OCI-LY7 (cell line): ENCODE measurements around the gene ARAP3. TPM values are rescaled to one million over a fixed set of nuclear protein-coding genes. Genes with fewer than 3 reads are reported as not detected.
A peak's percentile ranks its signal among the peaks of the same experiment; 100 is the strongest.

ENCODE experiments used
- BruUV-seq: library from RNA; stranded (reverse); fragments of 400-500 nt; replicated peaks from 2 replicates; lab custom pipeline; 2021; lab: Mats Ljungman, UMichigan
- CTCF ChIA-PET: fragments of 300-600 bp; sonication (Branson Sonifier 250); formaldehyde crosslinking; loops from one replicate; lab custom pipeline; 2022; ENCODE audit warnings: antibody characterized with exemption; ENCODE audit not compliant: unreplicated experiment; lab: Charles Lee
- POLR2A ChIA-PET: fragments of 300-600 bp; sonication (Branson Sonifier 250); formaldehyde crosslinking; loops from one replicate; lab custom pipeline; 2022; ENCODE audit warnings: antibody characterized with exemption; lab: Charles Lee
- DNase-seq: peaks from one replicate; pipeline ENCODE4 v3.0.0-alpha.2; 2015; ENCODE audit warnings: low spot score
- H2AFZ ChIP-seq: fragments of 200-600 bp; sonication (generic), shearing (Covaris generic); 2 replicates; pipeline ENCODE4 v1.6.1; 2014; ENCODE audit warnings: mild to moderate bottlenecking, antibody characterized with exemption, low read length, moderate library complexity
- H3K27ac ChIP-seq: fragments of 200-600 bp; sonication (generic); 2 replicates; pipeline ENCODE4 v1.5.1; 2014; ENCODE audit warnings: mixed run types, low read depth, mild to moderate bottlenecking, moderate library complexity, low read length, inconsistent platforms; ENCODE audit not compliant: poor library complexity, severe bottlenecking
- H3K36me3 ChIP-seq: fragments of 200-600 bp; sonication (generic); 2 replicates; pipeline ENCODE4 v1.6.1; 2014; ENCODE audit warnings: mild to moderate bottlenecking, antibody characterized with exemption, low read length, moderate library complexity, mixed read lengths; ENCODE audit not compliant: insufficient read depth
- H3K4me1 ChIP-seq: fragments of 200-600 bp; sonication (generic); 2 replicates; pipeline ENCODE4 v1.5.1; 2014; ENCODE audit warnings: mild to moderate bottlenecking, low read length; ENCODE audit not compliant: insufficient read depth, poor library complexity, severe bottlenecking
- H3K4me2 ChIP-seq: fragments of 200-600 bp; sonication (generic); 2 replicates; pipeline ENCODE4 v1.6.1; 2014; ENCODE audit warnings: mild to moderate bottlenecking, low read length
- H3K4me3 ChIP-seq: fragments of 200-600 bp; sonication (generic); 2 replicates; pipeline ENCODE4 v1.5.1; 2014; ENCODE audit warnings: mild to moderate bottlenecking, low read depth, low read length; ENCODE audit not compliant: poor library complexity, severe bottlenecking
- H3K79me2 ChIP-seq: fragments of 200-600 bp; sonication (generic); 2 replicates; pipeline ENCODE4 v1.6.1; 2016; ENCODE audit warnings: low read depth, mild to moderate bottlenecking, low read length, moderate library complexity, mixed read lengths; ENCODE audit not compliant: insufficient read depth
- H3K9me2 ChIP-seq: fragments of 200-600 bp; sonication (generic); 2 replicates; pipeline ENCODE4 v1.6.1; 2016; ENCODE audit warnings: mild to moderate bottlenecking, low read length, mixed read lengths; ENCODE audit not compliant: insufficient read depth
- H3K9me3 ChIP-seq: fragments of 200-600 bp; sonication (generic); 2 replicates; pipeline ENCODE4 v1.6.1; 2014; ENCODE audit warnings: mild to moderate bottlenecking, mixed run types, low read length, mixed read lengths
- H4K20me1 ChIP-seq: fragments of 200-600 bp; sonication (generic); 2 replicates; pipeline ENCODE4 v1.6.1; 2014; ENCODE audit warnings: mild to moderate bottlenecking, antibody characterized with exemption, low read length, moderate library complexity, mixed read lengths; ENCODE audit not compliant: insufficient read depth
- CTCF ChIP-seq: fragments of 200-600 bp; sonication (generic); conservative IDR thresholded peaks from 2 replicates; pipeline ENCODE4 v1.5.1; 2014; ENCODE audit warnings: mild to moderate bottlenecking, antibody characterized with exemption, low read length, moderate library complexity, mixed read lengths
- EZH2phosphoT487 ChIP-seq: fragments of 200-600 bp; sonication (generic); IDR thresholded peaks from 2 replicates; pipeline ENCODE4 v1.6.1; 2018; ENCODE audit warnings: low read depth, borderline replicate concordance, mild to moderate bottlenecking, mixed run types, antibody characterized with exemption, low read length, moderate library complexity, mixed read lengths
- intact Hi-C: fragments of 100-400 bp; cut with micrococcal nuclease; formaldehyde crosslinking; loops from one replicate; pipeline ENCODE4 v1.10.0; 2022; ENCODE audit not compliant: unreplicated experiment
- total RNA-seq, 2 experiments: library from RNA; depleted of rRNA in 1 of 2; stranded (reverse); fragments of >200 nt in 1 of 2; shearing (Covaris generic) in 1 of 2; gene quantifications; 2 replicates each; pipeline ENCODE4 v1.2.3, GENCODE V29; 2014 to 2022

ARAP3 gene
- total RNA-seq, 2 experiments from 2014 or later: not detected

GRCh38 chr5:141640051-141640415 is 42.0 kb downstream of the ARAP3 start:
- no peaks in the 10 kb centered on the region for H3K9me3 ChIP-seq
- peaks cover 20% of the 10 kb centered on the region for H3K4me1 ChIP-seq
- H3K36me3 ChIP-seq: peaks cover 57% of the 10 kb centered on the region
- peaks cover 5% of the 10 kb centered on the region for H4K20me1 ChIP-seq
- TF ChIP-seq CTCF: no peak
- no peak for TF ChIP-seq EZH2phosphoT487
- H3K9me2 ChIP-seq: no peaks in the 10 kb centered on the region
- no TSS peak for BruUV-seq
- intact Hi-C loops: no loop called here
- no peak overlapping the region for H3K27ac ChIP-seq
- ChIA-PET POLR2A (no interaction called here), CTCF (interaction anchor here (2.0 kb wide), 1 partner anchor 11 kb away, joined by 4 read pairs; the partner anchor contains the start of gene FCHSD1)
- no peak overlapping the region for H3K4me2 ChIP-seq
- H3K79me2 ChIP-seq: peaks cover 23% of the 10 kb centered on the region
- no peak for DNase-seq
- no peak overlapping the region for H2AFZ ChIP-seq
- no peak overlapping the region for H3K4me3 ChIP-seq

GRCh38 chr5:141639357-141640050 is 42.5 kb downstream of the ARAP3 start:
- BruUV-seq: TSS peak; percentile 39

More at GRCh38 chr5:141639357-141640050, 42.5 kb downstream of the ARAP3 start:
- TF ChIP-seq CTCF: no peak
- no peak for TF ChIP-seq EZH2phosphoT487
- ChIA-PET CTCF (interaction anchor here (2.0 kb wide), 1 partner anchor 12 kb away, joined by 4 read pairs; the partner anchor contains the start of gene FCHSD1), POLR2A (interaction anchor here (0.6 to 8.6 kb wide), 2 partner anchors 17 to 1616 kb away, joined by 3 to 101 read pairs; partner anchors contain the start of gene DIAPH1)
- no peak overlapping the region for H3K27ac ChIP-seq
- H4K20me1 ChIP-seq: peaks cover 5% of the 10 kb centered on the region
- peaks cover 25% of the 10 kb centered on the region for H3K4me1 ChIP-seq
- H3K79me2 ChIP-seq: peaks cover 29% of the 10 kb centered on the region
- H3K36me3 ChIP-seq: peaks cover 55% of the 10 kb centered on the region
- no peak for DNase-seq
- intact Hi-C loops: loop anchor here (5.0 kb wide), 1 partner anchor 112 kb away; no protein-coding TSS in a partner anchor
- no peak overlapping the region for H3K4me3 ChIP-seq
- no peaks in the 10 kb centered on the region for H3K9me2 ChIP-seq
- no peaks in the 10 kb centered on the region for H3K9me3 ChIP-seq
- H3K4me2 ChIP-seq: peak overlapping the region; percentile 73
- H2AFZ ChIP-seq: no peak overlapping the region
